ENCODE data around the gene PDIA2. TPM values are rescaled to one million over a fixed set of nuclear protein-coding genes. Genes with fewer than 3 reads are reported as not detected.

PDIA2 gene
- total RNA-seq, 1 experiment from 2014 or later: not detected

GRCh38 chr16:243348-243747, 39.6 kb upstream of the PDIA2 start:
- BruUV-seq (replicated peaks): no TSS peak
- ChIA-PET CTCF (interaction anchor here (0.7 kb wide), 1 partner anchor 110 kb away, joined by 3 read pairs; no protein-coding TSS in a partner anchor), POLR2A (ENCODE audit: unreplicated experiment) (no interaction called here)
- no peaks in the 10 kb centered on the region for H3K27me3 ChIP-seq (ENCODE audit: low read length)
- no peaks in the 10 kb centered on the region for H4K20me1 ChIP-seq (ENCODE audit: low read length)
- H3K27ac ChIP-seq (ENCODE audit: low read length): no peak overlapping the region
- no peak overlapping the region for H3K9ac ChIP-seq (ENCODE audit: low read length)
- no peaks in the 10 kb centered on the region for H3K9me2 ChIP-seq (replicated peaks; ENCODE audit: low read length)
- intact Hi-C loops (cut with micrococcal nuclease): no loop called here
- H3K4me2 ChIP-seq (ENCODE audit: low read length): no peak overlapping the region
- no peak for ATAC-seq
- no peaks in the 10 kb centered on the region for H3K4me1 ChIP-seq (ENCODE audit: insufficient read depth, low read length)
- no peaks in the 10 kb centered on the region for H3K79me2 ChIP-seq (ENCODE audit: low read length)
- H2AFZ ChIP-seq (ENCODE audit: low read length): no peak overlapping the region
- H3K4me3 ChIP-seq (ENCODE audit: low read length): no peak overlapping the region
- H3F3A ChIP-seq (ENCODE audit: low read length, unreplicated experiment): no peaks in the 10 kb centered on the region
- TF ChIP-seq EZH2 (IDR thresholded peaks at IDR 0.05; ENCODE audit: low read length, unreplicated experiment) (no peak), CTCF (conservative IDR thresholded peaks at IDR 0.05; ENCODE audit: low read depth, low read length) (no peak), EZH2phosphoT487 (IDR thresholded peaks at IDR 0.05; ENCODE audit: borderline replicate concordance, low read length) (no peak)
- H3K36me3 ChIP-seq (ENCODE audit: low read depth, low read length): no peaks in the 10 kb centered on the region
- no peak for DNase-seq
- no peaks in the 10 kb centered on the region for H3K9me3 ChIP-seq (ENCODE audit: low read length)

- Histone ChIP-seq H4K20me1 (ENCODE audit: low read length) (no peaks in the 10 kb centered on the region), H3F3A (ENCODE audit: low read length, unreplicated experiment) (no peaks in the 10 kb centered on the region), H3K9ac (ENCODE audit: low read length) (no peak overlapping the region), H3K4me3 (ENCODE audit: low read length) (no peak overlapping the region), H3K4me1 (ENCODE audit: insufficient read depth, low read length) (0 out of 2 replicates have a peak, but pooled peaks cover 1% of the 10 kb centered on the region), H3K27me3 (ENCODE audit: low read length) (no peaks in the 10 kb centered on the region), H3K9me3 (ENCODE audit: low read length) (no peaks in the 10 kb centered on the region), H3K4me2 (ENCODE audit: low read length) (no peak overlapping the region), H2AFZ (ENCODE audit: low read length) (no peak overlapping the region), H3K27ac (ENCODE audit: low read length) (no peak overlapping the region), H3K36me3 (ENCODE audit: low read depth, low read length) (no peaks in the 10 kb centered on the region), H3K79me2 (ENCODE audit: low read length) (no peaks in the 10 kb centered on the region), H3K9me2 (replicated peaks; ENCODE audit: low read length) (no peaks in the 10 kb centered on the region)
- ChIA-PET CTCF (no interaction called here), POLR2A (ENCODE audit: unreplicated experiment) (no interaction called here)
- DNase-seq: no peak
- intact Hi-C loops (cut with micrococcal nuclease): no loop called here
- BruUV-seq (replicated peaks): no TSS peak
- no peak for ATAC-seq
- TF ChIP-seq EZH2 (IDR thresholded peaks at IDR 0.05; ENCODE audit: low read length, unreplicated experiment) (no peak), CTCF (conservative IDR thresholded peaks at IDR 0.05; ENCODE audit: low read depth, low read length) (no peak), EZH2phosphoT487 (IDR thresholded peaks at IDR 0.05; ENCODE audit: borderline replicate concordance, low read length) (no peak)
These were observed 37.9 kb upstream of the PDIA2 start for GRCh38 chr16:245105-245504.

GRCh38 chr16:247027-247426, 35.9 kb upstream of the PDIA2 start:
- TF ChIP-seq CTCF (conservative IDR thresholded peaks at IDR 0.05; ENCODE audit: low read depth, low read length) (no peak), EZH2 (IDR thresholded peaks at IDR 0.05; ENCODE audit: low read length, unreplicated experiment) (no peak), EZH2phosphoT487 (IDR thresholded peaks at IDR 0.05; ENCODE audit: borderline replicate concordance, low read length) (no peak)
- Histone ChIP-seq H3K4me1 (ENCODE audit: insufficient read depth, low read length) (peaks cover 9% of the 10 kb centered on the region; the same call in 1 of the 2 replicates), H3K36me3 (ENCODE audit: low read depth, low read length) (no peaks in the 10 kb centered on the region), H4K20me1 (ENCODE audit: low read length) (no peaks in the 10 kb centered on the region), H3K27me3 (ENCODE audit: low read length) (no peaks in the 10 kb centered on the region), H3K4me2 (ENCODE audit: low read length) (no peak overlapping the region), H3K9me2 (replicated peaks; ENCODE audit: low read length) (no peaks in the 10 kb centered on the region), H3K9ac (ENCODE audit: low read length) (no peak overlapping the region), H3F3A (ENCODE audit: low read length, unreplicated experiment) (no peaks in the 10 kb centered on the region), H3K4me3 (ENCODE audit: low read length) (no peak overlapping the region), H3K27ac (ENCODE audit: low read length) (no peak overlapping the region), H2AFZ (ENCODE audit: low read length) (no peak overlapping the region), H3K79me2 (ENCODE audit: low read length) (no peaks in the 10 kb centered on the region), H3K9me3 (ENCODE audit: low read length) (no peaks in the 10 kb centered on the region)
- ATAC-seq (no peak), DNase-seq (no peak)
- intact Hi-C loops (cut with micrococcal nuclease): no loop called here
- ChIA-PET POLR2A (ENCODE audit: unreplicated experiment) (no interaction called here), CTCF (no interaction called here)
- BruUV-seq (replicated peaks): no TSS peak

Data from PC-3 (cell line).